ENCODE data around the gene MINDY1. TPM values are rescaled to one million over a fixed set of nuclear protein-coding genes. Genes with fewer than 3 reads are reported as not detected.

Gene MINDY1
- total RNA-seq, 2 donors from 2014 or later = 36.3 to 39.2 TPM

DNA sequence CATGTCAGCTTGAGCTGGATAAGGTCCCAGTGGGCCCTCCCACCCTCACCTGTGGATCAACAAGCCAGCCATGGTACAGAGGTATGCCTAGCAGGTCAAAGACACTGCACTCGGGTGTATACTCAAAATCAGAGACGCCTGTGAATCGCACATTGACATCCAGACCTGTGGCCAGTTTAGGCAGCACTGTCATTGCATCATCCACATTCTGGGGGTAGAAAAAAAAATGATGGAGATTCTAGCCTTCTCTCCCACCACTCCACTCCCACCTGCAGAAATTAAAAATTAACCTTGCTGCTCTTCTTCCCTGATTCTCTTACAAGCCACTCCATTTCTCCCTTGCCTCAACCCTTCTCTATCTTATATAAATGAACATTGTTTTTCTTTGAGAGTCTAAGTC is 6.3 kb downstream of the MINDY1 start:
- DNase-seq (no peak), ATAC-seq (no peak)
- no peaks in the 10 kb centered on the region for H3K27me3 ChIP-seq
- no peaks in the 10 kb centered on the region for H3K9me3 ChIP-seq
- peaks cover 47% of the 10 kb centered on the region for H3K4me1 ChIP-seq
- TF ChIP-seq, protein P1, sequence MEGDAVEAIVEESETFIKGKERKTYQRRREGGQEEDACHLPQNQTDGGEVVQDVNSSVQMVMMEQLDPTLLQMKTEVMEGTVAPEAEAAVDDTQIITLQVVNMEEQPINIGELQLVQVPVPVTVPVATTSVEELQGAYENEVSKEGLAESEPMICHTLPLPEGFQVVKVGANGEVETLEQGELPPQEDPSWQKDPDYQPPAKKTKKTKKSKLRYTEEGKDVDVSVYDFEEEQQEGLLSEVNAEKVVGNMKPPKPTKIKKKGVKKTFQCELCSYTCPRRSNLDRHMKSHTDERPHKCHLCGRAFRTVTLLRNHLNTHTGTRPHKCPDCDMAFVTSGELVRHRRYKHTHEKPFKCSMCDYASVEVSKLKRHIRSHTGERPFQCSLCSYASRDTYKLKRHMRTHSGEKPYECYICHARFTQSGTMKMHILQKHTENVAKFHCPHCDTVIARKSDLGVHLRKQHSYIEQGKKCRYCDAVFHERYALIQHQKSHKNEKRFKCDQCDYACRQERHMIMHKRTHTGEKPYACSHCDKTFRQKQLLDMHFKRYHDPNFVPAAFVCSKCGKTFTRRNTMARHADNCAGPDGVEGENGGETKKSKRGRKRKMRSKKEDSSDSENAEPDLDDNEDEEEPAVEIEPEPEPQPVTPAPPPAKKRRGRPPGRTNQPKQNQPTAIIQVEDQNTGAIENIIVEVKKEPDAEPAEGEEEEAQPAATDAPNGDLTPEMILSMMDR (IDR thresholded peaks at IDR 0.05) = no peak
- H3K4me3 ChIP-seq = no peak overlapping the region
- intact Hi-C loops (cut with DNase I) = no loop called here
- 84 to 96% methylated on average over 3 of the region's 3 CpGs for WGBS, 2 donors
- no peak overlapping the region for H3K27ac ChIP-seq
- peaks cover 15 to 33% of the 10 kb centered on the region in 2 donors for H3K36me3 ChIP-seq (replicated peaks in 1 of 2; ENCODE audit: insufficient read depth in 1 of 2, low read depth in 2 of 2)

DNA sequence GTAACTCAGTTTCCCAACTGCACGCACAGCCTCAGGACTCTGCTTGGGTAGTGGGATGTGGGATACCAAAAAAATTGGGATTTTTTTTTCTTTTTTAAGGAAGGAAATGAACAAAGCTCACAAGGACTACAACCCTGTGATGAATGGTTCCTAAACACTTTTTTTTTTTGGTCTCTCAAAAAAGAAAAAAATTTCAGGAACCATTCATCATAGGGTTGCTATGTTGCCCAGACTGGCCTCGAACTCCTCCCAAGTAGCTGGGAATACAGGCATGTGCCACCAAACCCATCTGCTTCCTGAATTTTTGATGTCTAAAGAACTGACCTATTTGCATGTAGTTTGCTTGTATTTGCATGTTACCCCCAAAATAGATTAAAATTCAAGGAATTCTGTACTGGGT is 6.8 kb downstream of the MINDY1 start:
- no peak for DNase-seq
- Histone ChIP-seq H3K27me3 (no peaks in the 10 kb centered on the region), H3K27ac (no peak overlapping the region), H3K4me1 (peaks cover 46% of the 10 kb centered on the region), H3K36me3 (replicated peaks in 1 of 2; ENCODE audit: insufficient read depth in 1 of 2, low read depth in 2 of 2) (peaks cover 15 to 33% of the 10 kb centered on the region in 2 donors), H3K4me3 (no peak overlapping the region), H3K9me3 (no peaks in the 10 kb centered on the region)
- no peak for TF ChIP-seq POLR2A (IDR thresholded peaks at IDR 0.05)
- TF ChIP-seq, protein P1 (IDR thresholded peaks at IDR 0.05) = no peak
- WGBS, 2 donors = 83 to 96% methylated on average over 2 of the region's 2 CpGs
- intact Hi-C loops (cut with DNase I) = no loop called here
- no peak for ATAC-seq

DNA sequence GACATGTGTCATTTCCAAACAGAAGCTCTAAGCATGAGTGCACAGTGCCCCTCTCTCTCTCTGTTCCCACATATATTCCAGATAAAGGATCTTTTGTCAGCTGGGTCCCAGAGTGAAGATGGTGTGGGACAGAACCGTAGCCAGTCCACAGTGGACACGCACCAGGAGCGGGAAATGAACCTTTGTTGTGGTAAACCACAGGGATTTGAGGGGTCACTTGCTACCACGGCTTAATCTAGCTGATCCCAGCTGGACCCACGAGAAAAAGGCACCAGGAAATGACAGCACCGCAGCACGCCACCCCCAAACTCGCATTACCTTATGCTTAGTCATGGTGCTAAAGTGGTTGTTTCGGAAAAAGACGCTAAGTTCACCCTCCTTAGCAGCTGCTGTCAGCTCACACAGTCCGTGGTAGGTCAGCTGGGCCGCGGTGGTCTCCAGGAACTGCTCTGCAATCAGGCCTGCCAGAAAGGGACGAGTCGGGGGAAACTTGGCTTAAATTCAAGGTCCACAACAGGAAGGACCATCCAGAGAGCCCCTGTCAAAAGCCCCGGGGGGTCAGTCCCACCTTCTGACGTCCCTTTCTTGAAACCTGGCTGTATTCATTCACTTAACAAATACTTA is 7.5 kb downstream of the MINDY1 start:
- H3K4me1 ChIP-seq = peaks cover 41% of the 10 kb centered on the region
- H3K9me3 ChIP-seq = no peaks in the 10 kb centered on the region
- ATAC-seq = no peak
- no peak for TF ChIP-seq POLR2A (IDR thresholded peaks at IDR 0.05)
- TF ChIP-seq, protein P1 (IDR thresholded peaks at IDR 0.05) = no peak
- peaks cover 15 to 33% of the 10 kb centered on the region in 2 donors for H3K36me3 ChIP-seq (replicated peaks in 1 of 2; ENCODE audit: insufficient read depth in 1 of 2, low read depth in 2 of 2)
- no peak overlapping the region for H3K4me3 ChIP-seq
- 54 to 78% methylated on average over 14 to 17 of the region's 17 CpGs for WGBS, 2 donors
- no peaks in the 10 kb centered on the region for H3K27me3 ChIP-seq
- intact Hi-C loops (cut with DNase I) = no loop called here
- no peak overlapping the region for H3K27ac ChIP-seq
- DNase-seq = no peak

DNA sequence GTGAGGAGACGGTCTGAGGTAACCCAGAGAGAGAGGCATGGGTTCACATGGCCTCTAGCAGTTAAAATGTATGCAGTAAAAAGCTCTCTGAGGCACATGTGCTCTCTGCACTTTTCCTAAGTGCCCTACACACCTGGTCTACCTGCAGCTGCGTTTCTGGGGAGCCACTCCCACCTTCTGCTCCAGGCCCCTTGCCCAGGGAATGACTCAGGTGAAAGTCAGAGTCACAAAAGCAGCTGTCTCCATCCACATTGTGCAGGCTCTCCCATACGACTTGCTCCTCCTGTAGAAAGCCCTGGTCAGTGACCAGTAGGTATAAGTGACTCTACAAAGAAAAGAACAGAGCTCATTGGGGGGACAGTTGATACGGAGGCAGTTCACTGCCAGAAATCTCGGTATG is 8.8 kb downstream of the MINDY1 start:
- peaks cover 15 to 33% of the 10 kb centered on the region in 2 donors for H3K36me3 ChIP-seq (replicated peaks in 1 of 2; ENCODE audit: insufficient read depth in 1 of 2, low read depth in 2 of 2)
- intact Hi-C loops (cut with DNase I) = no loop called here
- WGBS, 2 donors = 63 to 79% methylated on average over 4 to 5 of the region's 5 CpGs

More for the DNA sequence above, 8.8 kb downstream of the MINDY1 start:
- no peaks in the 10 kb centered on the region for H3K9me3 ChIP-seq
- no peak for DNase-seq
- TF ChIP-seq, protein P1 (IDR thresholded peaks at IDR 0.05) = no peak
- peaks cover 29% of the 10 kb centered on the region for H3K4me1 ChIP-seq
- no peak overlapping the region for H3K4me3 ChIP-seq
- H3K27ac ChIP-seq = no peak overlapping the region
- no peaks in the 10 kb centered on the region for H3K27me3 ChIP-seq
- no peak for ATAC-seq

Measured in body of pancreas (tissue), 4 donors.